ENCODE data around the gene LMTK2.

Gene LMTK2

DNA sequence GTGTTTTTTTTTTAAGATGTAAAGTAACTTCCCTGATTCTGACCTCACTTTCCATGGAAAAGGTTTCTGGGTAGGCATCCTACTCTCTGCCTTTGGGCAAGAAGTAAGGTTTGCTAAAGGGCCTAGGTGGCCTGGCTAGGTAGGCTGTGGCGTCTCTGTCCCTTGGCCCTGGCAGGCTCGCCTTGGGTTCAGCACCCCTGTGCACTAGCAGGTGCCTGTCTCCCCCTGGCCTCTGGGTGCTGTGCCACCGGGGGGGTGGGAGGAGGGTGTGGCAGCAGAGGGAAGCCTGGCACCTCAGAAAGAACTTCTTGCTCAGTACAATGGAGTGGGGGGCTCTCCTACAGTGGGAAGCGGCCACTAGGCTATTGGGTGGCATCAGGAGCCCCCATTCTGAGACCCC lies 131.4 kb downstream of the LMTK2 start:
- DNase-seq (ENCODE audit: low read depth in 1 of 2, low spot score in 1 of 2), result no peak
- TF ChIP-seq JUND (IDR thresholded peaks at IDR 0.05; ENCODE audit: low read depth), result no peak
- in situ Hi-C loops (cut with HindIII; ENCODE audit: low pct_unique_long_range_greater_than_20kb, low sequenced_read_pairs), result no loop called here

DNA sequence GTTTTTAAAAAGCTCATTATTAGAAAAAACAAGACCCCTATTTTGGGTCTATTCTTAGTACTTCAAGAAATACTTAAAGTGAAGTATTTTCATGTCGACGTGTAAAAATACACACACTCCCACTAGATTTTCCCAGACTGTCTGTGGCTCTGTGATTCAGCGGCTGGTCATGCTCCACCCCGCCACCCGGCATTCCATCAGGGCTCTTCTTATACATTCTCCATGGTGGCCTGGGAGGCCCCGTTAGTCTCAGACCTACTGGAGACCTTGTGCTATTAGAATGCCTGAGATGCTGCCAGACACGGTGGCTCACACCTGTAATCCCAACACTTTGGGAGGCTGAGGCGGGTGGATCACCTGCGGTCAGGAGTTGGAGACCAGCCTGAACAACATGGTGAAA lies 132.3 kb downstream of the LMTK2 start:
- no peak for TF ChIP-seq JUND (IDR thresholded peaks at IDR 0.05; ENCODE audit: low read depth)
- in situ Hi-C loops (cut with HindIII; ENCODE audit: low pct_unique_long_range_greater_than_20kb, low sequenced_read_pairs), result no loop called here

DNA sequence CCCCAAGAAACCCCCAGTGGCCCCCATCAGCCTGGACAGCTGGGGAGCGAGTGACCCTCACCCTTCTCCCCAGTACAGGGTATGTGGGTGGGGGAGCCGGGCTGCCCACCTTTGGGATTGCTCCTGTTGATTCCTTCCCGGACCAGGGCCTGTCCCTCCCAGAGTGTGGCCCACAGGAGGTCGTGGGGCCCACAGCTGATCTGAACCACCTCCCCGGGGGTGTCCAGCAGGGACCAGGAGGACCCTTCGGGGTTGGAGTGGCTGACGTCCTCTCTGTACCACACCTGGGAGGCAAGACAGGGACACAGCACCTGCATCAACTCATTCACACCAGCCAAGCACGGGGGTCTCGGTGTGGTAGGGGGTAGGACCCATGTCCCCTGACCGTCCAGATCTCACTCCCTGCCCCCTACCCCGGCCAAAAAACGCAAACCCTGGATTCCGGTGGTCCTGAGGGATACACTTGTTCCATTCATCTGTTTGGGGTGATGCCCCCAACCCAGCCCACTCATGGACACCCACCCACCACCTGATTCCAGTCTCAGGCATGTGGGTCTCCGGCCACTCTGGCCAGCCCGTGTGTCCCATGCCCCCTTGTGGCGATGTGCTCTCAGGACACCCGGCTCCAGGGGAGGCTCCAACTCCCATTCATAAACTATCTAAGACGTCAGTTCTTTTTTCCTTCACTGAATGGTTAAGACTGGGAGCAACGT lies 134.5 kb downstream of the LMTK2 start:
- TF ChIP-seq JUND (IDR thresholded peaks at IDR 0.05; ENCODE audit: low read depth), result no peak
- DNase-seq (ENCODE audit: low read depth in 1 of 2, low spot score in 1 of 2), result peak; percentile 64 to 86
- in situ Hi-C loops (cut with HindIII; ENCODE audit: low pct_unique_long_range_greater_than_20kb, low sequenced_read_pairs), result no loop called here

More for the DNA sequence above, 132.3 kb downstream of the LMTK2 start:
- DNase-seq (ENCODE audit: low read depth in 1 of 2, low spot score in 1 of 2), result no peak

GRCh38 chr7:98241674-98242241 lies 135.1 kb downstream of the LMTK2 start:
- TF ChIP-seq JUND (IDR thresholded peaks at IDR 0.05; ENCODE audit: low read depth), result no peak
- in situ Hi-C loops (cut with HindIII; ENCODE audit: low pct_unique_long_range_greater_than_20kb, low sequenced_read_pairs), result no loop called here
- DNase-seq (ENCODE audit: low read depth in 1 of 2, low spot score in 1 of 2), result no peak

- DNase-seq (ENCODE audit: low read depth in 1 of 2, low spot score in 1 of 2), result no peak
- in situ Hi-C loops (cut with HindIII; ENCODE audit: low pct_unique_long_range_greater_than_20kb, low sequenced_read_pairs), result no loop called here
- no peak for TF ChIP-seq JUND (IDR thresholded peaks at IDR 0.05; ENCODE audit: low read depth)
These were observed 135.7 kb downstream of the LMTK2 start for GRCh38 chr7:98242342-98242741.

GRCh38 chr7:98242934-98243333 lies 136.3 kb downstream of the LMTK2 start:
- no peak for TF ChIP-seq JUND (IDR thresholded peaks at IDR 0.05; ENCODE audit: low read depth)
- no peak for DNase-seq (ENCODE audit: low read depth in 1 of 2, low spot score in 1 of 2)
- in situ Hi-C loops (cut with HindIII; ENCODE audit: low pct_unique_long_range_greater_than_20kb, low sequenced_read_pairs), result no loop called here

DNA sequence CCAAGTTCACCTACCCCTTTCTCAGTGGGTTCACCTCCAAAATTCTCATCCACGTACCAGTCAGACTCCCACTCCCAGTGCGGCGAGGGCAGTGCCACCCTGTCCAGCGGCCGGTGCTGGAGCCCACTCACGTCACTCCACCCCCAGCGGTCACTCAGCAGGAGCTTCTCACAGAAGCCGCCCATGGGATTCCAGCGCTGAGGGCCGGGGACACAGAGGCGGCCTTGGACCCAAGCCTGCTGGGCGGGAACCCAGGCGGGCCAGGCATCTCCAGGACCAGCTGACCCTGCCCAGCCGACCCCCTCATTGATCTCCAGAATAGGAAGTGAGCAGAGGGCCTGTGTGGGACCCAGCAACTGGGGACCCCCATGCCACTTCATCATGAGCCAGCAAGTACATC lies 138.2 kb downstream of the LMTK2 start:
- in situ Hi-C loops (cut with HindIII; ENCODE audit: low pct_unique_long_range_greater_than_20kb, low sequenced_read_pairs), result no loop called here
- no peak for TF ChIP-seq JUND (IDR thresholded peaks at IDR 0.05; ENCODE audit: low read depth)

DNA sequence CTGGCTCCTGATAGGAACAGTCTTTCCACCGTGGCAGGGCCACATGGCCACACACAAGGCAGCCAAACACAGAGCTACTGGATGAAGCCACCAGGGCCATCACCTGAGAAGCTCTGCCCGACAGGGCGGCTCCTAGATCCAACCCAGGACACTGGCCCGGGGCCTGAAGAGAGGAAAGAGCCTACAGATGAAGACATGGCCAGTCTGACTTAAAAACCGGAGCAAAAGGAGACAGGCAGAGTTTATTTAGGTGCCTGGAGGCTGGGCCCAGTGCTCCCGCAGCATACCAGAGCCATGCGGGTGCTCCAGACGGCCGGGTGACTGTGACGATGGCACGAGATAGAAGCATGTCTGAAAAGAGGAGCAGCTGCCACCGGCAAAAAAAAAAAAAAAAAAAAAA lies 141.5 kb downstream of the LMTK2 start:
- in situ Hi-C loops (cut with HindIII; ENCODE audit: low pct_unique_long_range_greater_than_20kb, low sequenced_read_pairs), result no loop called here
- no peak for DNase-seq (ENCODE audit: low read depth in 1 of 2, low spot score in 1 of 2)
- no peak for TF ChIP-seq JUND (IDR thresholded peaks at IDR 0.05; ENCODE audit: low read depth)

More for the DNA sequence above, 138.2 kb downstream of the LMTK2 start:
- DNase-seq (ENCODE audit: low read depth in 1 of 2, low spot score in 1 of 2), result no peak

- no peak for TF ChIP-seq JUND (IDR thresholded peaks at IDR 0.05; ENCODE audit: low read depth)
- DNase-seq (ENCODE audit: low read depth in 1 of 2, low spot score in 1 of 2), result no peak
- in situ Hi-C loops (cut with HindIII; ENCODE audit: low pct_unique_long_range_greater_than_20kb, low sequenced_read_pairs), result no loop called here
These were observed 142.4 kb downstream of the LMTK2 start for GRCh38 chr7:98249106-98249505.

- in situ Hi-C loops (cut with HindIII; ENCODE audit: low pct_unique_long_range_greater_than_20kb, low sequenced_read_pairs), result no loop called here
- no peak for DNase-seq (ENCODE audit: low read depth in 1 of 2, low spot score in 1 of 2)
- no peak for TF ChIP-seq JUND (IDR thresholded peaks at IDR 0.05; ENCODE audit: low read depth)
These were observed 144.1 kb downstream of the LMTK2 start for GRCh38 chr7:98250789-98251188.

DNA sequence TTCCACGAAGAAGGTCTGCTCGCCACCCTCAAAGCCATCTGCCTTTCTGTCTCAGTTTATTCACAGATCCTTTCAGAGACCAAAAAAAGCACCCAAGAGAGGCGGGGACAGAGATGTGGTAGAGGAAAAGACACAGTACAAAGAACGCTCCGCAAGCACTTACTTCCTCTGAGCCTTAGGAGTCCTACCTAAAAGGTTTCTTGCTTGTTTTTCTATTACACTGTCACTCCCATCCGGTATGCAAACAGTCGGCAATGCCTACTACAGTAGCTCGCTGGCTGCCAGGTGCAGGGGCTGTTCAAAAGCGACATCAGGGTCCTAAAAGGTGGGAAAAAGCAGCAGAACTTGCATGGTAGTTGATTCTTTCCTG lies 144.6 kb downstream of the LMTK2 start:
- DNase-seq (ENCODE audit: low read depth in 1 of 2, low spot score in 1 of 2), result peak; percentile 28 to 41
- TF ChIP-seq JUND (IDR thresholded peaks at IDR 0.05; ENCODE audit: low read depth), result no peak
- in situ Hi-C loops (cut with HindIII; ENCODE audit: low pct_unique_long_range_greater_than_20kb, low sequenced_read_pairs), result no loop called here

DNA sequence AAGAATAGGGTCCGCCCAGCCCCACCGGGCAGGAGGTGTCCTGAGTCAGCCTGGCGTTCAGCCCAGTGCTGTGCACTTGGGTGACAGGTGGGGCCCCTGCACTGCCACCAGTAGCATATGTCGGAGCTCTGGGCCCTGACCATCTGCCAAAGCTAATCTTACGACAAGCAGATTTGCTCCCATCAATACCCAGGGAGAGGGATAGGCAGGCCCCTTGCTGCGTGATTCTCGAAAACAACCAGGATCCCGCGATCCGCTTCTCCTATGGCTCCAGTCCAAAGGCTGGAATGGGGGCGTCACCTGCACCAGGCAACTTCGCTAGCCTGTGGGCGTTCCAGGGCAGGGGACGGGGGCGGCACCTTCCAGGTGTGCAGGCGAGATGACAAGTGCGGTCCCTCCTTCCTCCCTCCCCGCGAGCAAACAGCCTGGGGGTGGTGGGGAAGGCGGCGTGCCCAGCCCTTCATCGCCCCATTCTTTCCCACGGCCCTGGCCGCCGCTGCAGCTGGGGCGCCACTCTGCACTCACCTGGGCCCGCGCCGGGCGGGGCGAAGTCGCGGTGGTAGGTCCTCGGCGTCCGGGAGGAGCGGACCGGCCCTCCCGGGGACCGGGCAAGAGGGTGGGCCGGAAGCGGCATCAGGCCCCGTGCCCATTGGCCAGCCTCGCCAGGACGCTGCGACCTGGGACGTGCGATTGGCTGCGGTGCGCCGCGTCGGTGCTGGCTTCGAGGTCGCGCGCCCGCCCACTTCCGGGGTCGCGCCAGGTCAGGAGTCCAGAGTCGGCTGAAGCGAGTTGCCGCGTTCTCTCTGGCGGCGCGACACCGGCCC lies 145.2 kb downstream of the LMTK2 start, which contains the start of gene TECPR1:
Gene TECPR1 (minus strand): TSS at position 632 of the 824 bp plus-strand sequence. CDS start 6,086 bp downstream, outside the sequence.
- peak; percentile 94 to 98 for DNase-seq (ENCODE audit: low read depth in 1 of 2, low spot score in 1 of 2)
- no peak for TF ChIP-seq JUND (IDR thresholded peaks at IDR 0.05; ENCODE audit: low read depth)
- in situ Hi-C loops (cut with HindIII; ENCODE audit: low pct_unique_long_range_greater_than_20kb, low sequenced_read_pairs), result no loop called here

Data from T47D (cell line).